Measurements from ENCODE around the gene RPS6KA3.

- TF ChIP-seq CTCF (IDR thresholded peaks at IDR 0.05; ENCODE audit: control extremely low read depth in 1 of 3, insufficient read depth in 1 of 3, low read depth in 1 of 3, low read length in 3 of 3) (no peak), CBX5 (IDR thresholded peaks at IDR 0.05; ENCODE audit: low read depth, low read length) (no peak), SIN3A (conservative IDR thresholded peaks at IDR 0.05 in 1 of 2, IDR thresholded peaks at IDR 0.05 in 1 of 2; ENCODE audit: low read depth in 1 of 2, low read length in 2 of 2) (no peak), RBBP5 (IDR thresholded peaks at IDR 0.05; ENCODE audit: borderline replicate concordance, low read depth, low read length) (no peak), POLR2AphosphoS5 (IDR thresholded peaks at IDR 0.05; ENCODE audit: low read depth, low read length) (no peak), TAF7 (optimal IDR thresholded peaks at IDR 0.05; ENCODE audit: borderline replicate concordance, low read depth, low read length) (no peak), GABPA (IDR thresholded peaks at IDR 0.05; ENCODE audit: borderline replicate concordance, insufficient read depth, low read length) (no peak), TCF12 (IDR thresholded peaks at IDR 0.05; ENCODE audit: low read depth, low read length) (no peak), POU5F1 (IDR thresholded peaks at IDR 0.05; ENCODE audit: low read depth, low read length) (no peak), POLR2A (IDR thresholded peaks at IDR 0.05; ENCODE audit: control extremely low read depth in 1 of 2, low read depth in 2 of 2, low read length in 2 of 2) (no peak), ATF2 (IDR thresholded peaks at IDR 0.05; ENCODE audit: low read length) (no peak), YY1 (IDR thresholded peaks at IDR 0.05; ENCODE audit: low read depth, low read length) (no peak), CHD7 (IDR thresholded peaks at IDR 0.05; ENCODE audit: insufficient replicate concordance, low read length) (no peak)
These were observed 115.0 kb downstream of the RPS6KA3 start for GRCh38 chrX:20151689-20152088.
